ENCODE measurements around the gene JARID2. TPM values are rescaled to one million over a fixed set of nuclear protein-coding genes. Genes with fewer than 3 reads are reported as not detected.
A peak's percentile ranks its signal among the peaks of the same experiment; 100 is the strongest.

JARID2 gene
- total and polyA plus RNA-seq, 9 of the 15 experiments (the other 6 are each of a cell fraction or from before 2014, with no cell fraction given): 5.0 to 29.0 (median 15.6) TPM

- TF ChIP-seq SRF (CRISPR knock-in tag; IDR thresholded peaks at IDR 0.05) (no peak), HDAC8 (tag; IDR thresholded peaks at IDR 0.05) (no peak), PREB (CRISPR knock-in tag; IDR thresholded peaks at IDR 0.05) (no peak), NRF1 (conservative IDR thresholded peaks at IDR 0.05 in 1 of 2, IDR thresholded peaks at IDR 0.05 in 1 of 2) (peak; percentile 51 to 55; a peak in 3 of 4 replicates), NFIC (IDR thresholded peaks at IDR 0.05) (no peak), SRSF7 (optimal IDR thresholded peaks at IDR 0.05; ENCODE audit: low read depth, low read length) (no peak), ZBTB11 (CRISPR knock-in tag; IDR thresholded peaks at IDR 0.05) (no peak), CEBPB (tag; IDR thresholded peaks at IDR 0.05) (no peak), TCF7 (IDR thresholded peaks at IDR 0.05; ENCODE audit: borderline replicate concordance) (no peak), MCM7 (IDR thresholded peaks at IDR 0.05) (no peak), THRA (IDR thresholded peaks at IDR 0.05) (no peak), KLF10 (CRISPR knock-in tag; IDR thresholded peaks at IDR 0.05) (no peak), ZNF740 (CRISPR knock-in tag; IDR thresholded peaks at IDR 0.05) (no peak), ZNF740 (tag; IDR thresholded peaks at IDR 0.05) (no peak), BCLAF1 (IDR thresholded peaks at IDR 0.05; ENCODE audit: borderline replicate concordance in 1 of 2, control insufficient read depth in 1 of 2, low read depth in 2 of 2, low read length in 1 of 2) (no peak), U2AF1 (optimal IDR thresholded peaks at IDR 0.05; ENCODE audit: low read depth, low read length) (no peak), HMBOX1 (IDR thresholded peaks at IDR 0.05) (peak; percentile 86)
Observed at GRCh38 chr6:15303920-15304291, 58.0 kb downstream of the JARID2 start (continued).

All from K562 (cell line).